IPS DF 4.7 (cell line): ENCODE data around the gene SUCLG2.

Source experiments
- DNase-seq: peaks from one replicate; pipeline ENCODE4 v3.0.0-alpha.2; 2013; ENCODE audit warnings: low spot score; ENCODE audit errors: extremely low read depth

Gene SUCLG2

DNA sequence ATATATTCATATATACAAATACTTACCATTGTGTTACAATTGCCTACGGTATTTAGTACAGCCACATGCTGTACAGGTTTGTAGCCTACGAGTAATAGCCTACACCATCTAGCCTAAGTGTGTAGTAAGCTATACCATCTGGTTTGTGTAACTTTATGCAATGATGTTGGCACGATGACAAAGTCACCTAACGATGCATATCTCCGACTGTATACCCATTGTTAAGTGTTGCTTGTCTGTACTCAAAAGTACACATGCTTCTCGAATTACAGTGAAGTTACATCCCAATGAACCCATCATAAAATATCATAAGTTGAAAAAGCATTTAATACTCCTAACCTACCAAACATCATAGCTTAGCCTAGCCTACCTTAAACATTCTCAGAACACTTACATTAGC, 329.2 kb downstream of the SUCLG2 start:
- DNase-seq: no peak
